Endothelial cell of hepatic sinusoid (primary cell): Measurements from ENCODE around the gene LRRIQ1.
"Not testable (repeated sequence)": the region's sequence is repeated elsewhere in the genome, so short reads cannot be mapped to it uniquely, and the experiment has no call there.

Experiments
- in situ Hi-C: cut with HindIII; loops from 2 replicates; pipeline ENCODE4 v1.10.0; 2017; ENCODE audit warnings: low sequenced_read_pairs

The LRRIQ1 gene

GRCh38 chr12:85036234-85036707 lies at the start of gene LRRIQ1, which contains the start of gene TSPAN19:
Gene LRRIQ1, plus strand, starts transcription at chr12:85036351. Its CDS starts 1,826 bp downstream, at chr12:85038177.
Gene TSPAN19, minus strand, starts transcription at chr12:85036277. Its CDS starts 6,331 bp downstream, at chr12:85029946.
- in situ Hi-C loops: no loop called here

DNA sequence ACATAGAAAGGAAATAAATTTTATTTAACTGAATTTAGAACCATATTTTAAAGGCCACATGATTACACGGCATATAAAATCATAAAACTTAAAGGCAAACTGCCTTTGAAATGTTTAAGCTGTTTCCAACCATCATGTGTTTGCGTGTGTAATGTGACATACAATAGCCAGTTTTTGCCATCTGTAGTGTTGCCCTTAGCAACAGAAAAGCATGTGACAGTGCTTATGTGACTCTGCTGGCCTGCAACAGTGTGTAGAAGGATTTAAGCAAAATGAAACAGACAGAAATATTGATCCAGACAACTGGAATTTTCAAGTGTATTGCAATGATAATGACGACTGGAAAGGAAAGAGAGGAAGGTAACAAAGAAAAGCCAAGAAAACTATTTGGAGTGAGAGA lies 49.6 kb upstream of the LRRIQ1 start:
- in situ Hi-C loops: no loop called here

GRCh38 chr12:84994426-84994825 lies 41.7 kb upstream of the LRRIQ1 start:
- in situ Hi-C loops: no loop called here

DNA sequence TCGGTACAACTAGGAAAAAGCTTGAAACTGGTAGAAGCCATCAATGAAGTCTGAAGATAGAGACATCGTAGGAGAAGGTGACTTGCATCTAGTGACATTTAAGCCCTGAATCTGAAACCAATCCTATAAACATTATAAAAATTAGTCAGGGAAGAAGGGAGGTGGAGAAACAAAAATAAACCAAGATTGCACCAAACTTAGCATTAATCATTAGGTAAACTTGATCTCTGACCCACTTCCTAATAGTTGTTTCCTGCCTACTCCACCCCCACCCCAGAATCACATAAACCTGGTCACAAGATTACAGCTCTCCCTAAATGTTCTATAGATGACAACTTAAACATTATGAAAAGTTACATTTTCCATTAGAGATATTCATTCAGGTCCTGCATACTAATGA lies 40.5 kb upstream of the LRRIQ1 start:
- in situ Hi-C loops: no loop called here

- in situ Hi-C loops: no loop called here
Measured at GRCh38 chr12:84996759-84997158, 39.4 kb upstream of the LRRIQ1 start.

DNA sequence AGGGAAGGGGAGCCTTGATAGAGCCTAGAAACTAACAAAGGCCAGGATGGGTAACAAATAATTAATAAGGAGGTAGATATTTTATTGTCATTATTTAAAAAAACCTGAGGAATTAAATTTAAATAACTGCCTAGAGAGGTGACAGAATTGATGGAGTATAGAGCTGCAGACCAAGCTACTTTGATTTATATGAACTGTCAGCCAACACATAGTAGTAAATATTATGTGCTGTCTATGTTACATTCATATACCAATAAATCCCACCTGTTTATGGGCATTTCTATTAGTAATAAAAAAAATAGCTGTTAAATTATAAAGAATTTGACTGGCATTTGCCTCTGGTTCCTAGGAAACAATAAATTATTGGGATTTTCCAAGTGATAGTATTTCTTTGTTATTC lies 37.8 kb upstream of the LRRIQ1 start:
- in situ Hi-C loops: no loop called here

DNA sequence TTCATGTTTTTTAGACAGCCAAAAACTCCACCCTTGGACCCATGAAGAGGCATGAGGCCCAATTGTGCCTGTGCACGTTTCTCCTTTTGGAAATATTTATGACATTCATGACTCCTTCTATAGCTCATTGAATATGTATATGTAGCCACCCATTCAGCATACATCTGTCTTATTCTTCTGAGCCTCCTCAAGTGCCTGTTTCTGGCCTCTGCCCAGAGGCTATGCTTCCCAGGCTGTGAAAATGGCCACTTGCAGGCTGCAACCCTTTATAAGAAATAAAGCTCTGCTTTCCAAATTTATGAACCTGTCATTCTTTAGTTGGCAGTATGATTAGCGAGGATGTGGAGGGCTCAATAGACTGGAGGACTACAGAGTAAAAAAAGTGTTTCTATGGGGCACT lies 35.4 kb upstream of the LRRIQ1 start:
- in situ Hi-C loops: no loop called here

GRCh38 chr12:85002778-85003296 lies 33.3 kb upstream of the LRRIQ1 start:
- in situ Hi-C loops: no loop called here

- in situ Hi-C loops: no loop called here
Measured at GRCh38 chr12:85004204-85004603, 31.9 kb upstream of the LRRIQ1 start.

- in situ Hi-C loops: not testable (repeated sequence)
Measured at GRCh38 chr12:85005047-85005446, 31.1 kb upstream of the LRRIQ1 start.

GRCh38 chr12:85005615-85006014 lies 30.5 kb upstream of the LRRIQ1 start:
- in situ Hi-C loops: no loop called here

DNA sequence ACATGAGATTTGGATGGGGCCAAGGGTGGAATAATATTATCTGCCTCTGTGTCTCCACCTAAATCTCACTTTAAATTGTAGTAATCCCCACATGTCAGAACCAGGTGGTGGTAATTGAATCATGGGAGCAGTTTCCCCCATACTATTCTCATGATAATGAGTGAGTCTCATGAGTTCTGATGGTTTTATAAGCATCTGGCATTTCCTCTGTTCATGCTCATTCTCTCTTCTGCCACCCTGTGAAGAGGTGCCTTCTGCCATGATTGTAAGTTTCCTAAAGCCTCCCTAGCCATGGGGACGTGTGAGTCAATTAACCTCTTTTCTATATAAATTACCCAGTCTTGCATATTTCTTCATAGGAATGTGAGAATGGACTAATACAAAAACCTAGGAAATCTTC lies 29.9 kb upstream of the LRRIQ1 start:
- in situ Hi-C loops: no loop called here

DNA sequence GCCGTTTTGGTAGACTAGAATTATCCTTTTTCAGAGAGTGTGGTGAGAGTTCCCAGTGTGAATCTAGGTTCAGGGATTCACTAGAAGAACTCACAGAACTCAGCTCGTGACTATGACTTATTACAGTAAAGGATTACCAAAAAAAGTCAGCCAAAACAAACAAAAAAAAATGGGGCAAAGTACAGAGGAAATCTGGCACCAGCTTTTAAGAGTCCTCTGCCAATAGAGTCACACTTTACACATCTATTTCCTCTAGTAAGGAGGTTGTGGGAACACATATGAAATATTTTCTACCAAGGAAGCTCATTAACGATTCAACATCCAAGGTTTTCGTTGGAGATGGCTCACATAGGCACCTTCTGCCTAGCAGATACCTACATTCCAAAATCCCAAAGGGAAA lies 28.3 kb upstream of the LRRIQ1 start:
- in situ Hi-C loops: no loop called here

- in situ Hi-C loops: no loop called here
Measured at GRCh38 chr12:85016413-85016812, 19.7 kb upstream of the LRRIQ1 start.

- in situ Hi-C loops: no loop called here
Measured at GRCh38 chr12:85017133-85017532, 19.0 kb upstream of the LRRIQ1 start.

DNA sequence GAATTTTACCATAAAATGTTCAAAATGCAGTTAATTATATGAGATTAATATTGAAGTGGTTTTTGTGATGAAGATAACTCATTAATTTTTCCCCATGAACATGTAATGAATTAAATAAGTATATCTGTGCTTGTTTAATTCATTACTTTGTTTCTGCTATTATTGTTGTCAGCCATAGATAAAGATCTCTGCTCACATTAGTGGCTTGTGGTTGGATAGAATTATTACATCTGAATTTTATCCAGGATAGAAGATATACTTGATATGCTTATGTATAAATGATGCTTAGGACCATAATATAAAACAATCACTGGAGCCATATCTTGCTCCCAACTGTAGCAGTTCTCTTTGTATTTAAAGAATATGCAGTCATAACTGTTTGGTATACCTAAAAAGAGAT lies 18.5 kb upstream of the LRRIQ1 start:
- in situ Hi-C loops: no loop called here

- in situ Hi-C loops: no loop called here
Measured at GRCh38 chr12:85018098-85018497, 18.1 kb upstream of the LRRIQ1 start.

GRCh38 chr12:85029456-85029855 lies 6.7 kb upstream of the LRRIQ1 start:
- in situ Hi-C loops: loop anchor here (5.0 kb wide), 1 partner anchor 162 kb away; no protein-coding TSS in a partner anchor

- in situ Hi-C loops: no loop called here
Measured at GRCh38 chr12:85036733-85037132, 582 bp downstream of the LRRIQ1 start.

DNA sequence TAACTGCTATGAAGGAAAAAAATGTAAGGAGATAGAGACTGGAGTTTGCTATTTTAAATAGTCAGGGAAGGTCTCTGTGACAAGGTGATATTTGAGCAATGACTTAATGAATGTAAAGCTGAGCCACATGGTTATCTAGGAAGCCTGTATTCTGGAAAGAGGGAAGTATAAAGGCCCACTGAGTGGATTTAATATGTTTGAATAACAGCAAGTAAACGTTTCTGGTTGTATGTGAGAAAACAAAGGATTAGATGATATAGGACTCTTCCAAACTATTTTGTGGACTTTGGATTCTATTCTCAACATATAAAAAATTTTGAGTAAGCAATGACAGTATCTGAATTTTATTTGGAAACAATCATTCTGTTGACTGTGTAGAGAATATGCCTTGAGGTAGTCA lies 5.2 kb downstream of the LRRIQ1 start:
- in situ Hi-C loops: no loop called here

GRCh38 chr12:85043829-85044228 lies 7.7 kb downstream of the LRRIQ1 start:
- in situ Hi-C loops: no loop called here

GRCh38 chr12:85057370-85057963 lies 21.3 kb downstream of the LRRIQ1 start:
- in situ Hi-C loops: no loop called here

GRCh38 chr12:85058339-85058738 lies 22.2 kb downstream of the LRRIQ1 start:
- in situ Hi-C loops: no loop called here
